Activated CD4-positive, alpha-beta T cell treated with anti-CD3 and anti-CD28 coated beads, Interleukin-2, amount 50 U/mL, for 16 hours (primary cell): ENCODE results near the gene MED31.
"Not testable (repeated sequence)": the region's sequence is repeated elsewhere in the genome, so short reads cannot be mapped to it uniquely, and the experiment has no call there.

Experiments
- DNase-seq: peaks from one replicate; pipeline ENCODE4 v3.0.0-alpha.2; 2020

Gene MED31

GRCh38 chr17:6651354-6651918 lies at the start of gene MED31, which contains the start of gene C17orf100:
TSS of gene MED31 (minus strand) at chr17:6651605. CDS start at chr17:6651528, 77 bp downstream.
TSS of gene C17orf100 (plus strand) at chr17:6651762. CDS start at chr17:6651914, 152 bp downstream.
- DNase-seq: peak; percentile 97

- no peak for DNase-seq
Measured at GRCh38 chr17:6700948-6701307, 49.5 kb upstream of the MED31 start.

- no peak for DNase-seq
Measured at GRCh38 chr17:6699997-6700947, 48.9 kb upstream of the MED31 start.

- no peak for DNase-seq
Measured at GRCh38 chr17:6698004-6698403, 46.6 kb upstream of the MED31 start.

GRCh38 chr17:6696906-6697305 lies 45.5 kb upstream of the MED31 start:
- no peak for DNase-seq

- DNase-seq: no peak
Measured at GRCh38 chr17:6695565-6695964, 44.2 kb upstream of the MED31 start.

DNA sequence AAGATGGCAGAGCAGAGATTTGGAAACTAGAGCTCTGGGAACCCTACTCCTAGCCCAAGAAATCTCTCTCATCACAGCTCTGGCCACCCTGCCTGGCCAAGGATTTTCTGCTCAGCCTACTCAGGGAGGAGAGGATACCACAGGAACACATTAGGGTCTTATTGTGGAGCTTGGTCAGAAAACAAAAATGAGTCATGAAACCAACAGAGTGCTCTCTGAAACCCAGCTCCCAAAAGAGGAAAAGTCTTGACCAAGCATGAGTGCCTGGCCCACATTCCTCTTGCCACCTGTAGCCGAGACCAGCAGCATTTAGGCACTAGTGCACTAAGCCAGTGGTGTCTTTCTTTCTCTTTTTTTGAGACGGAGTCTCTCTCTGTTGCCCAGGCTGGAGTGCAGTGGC lies 43.6 kb upstream of the MED31 start:
- DNase-seq: no peak

GRCh38 chr17:6691958-6692357 lies 40.6 kb upstream of the MED31 start:
- DNase-seq: not testable (repeated sequence)

DNA sequence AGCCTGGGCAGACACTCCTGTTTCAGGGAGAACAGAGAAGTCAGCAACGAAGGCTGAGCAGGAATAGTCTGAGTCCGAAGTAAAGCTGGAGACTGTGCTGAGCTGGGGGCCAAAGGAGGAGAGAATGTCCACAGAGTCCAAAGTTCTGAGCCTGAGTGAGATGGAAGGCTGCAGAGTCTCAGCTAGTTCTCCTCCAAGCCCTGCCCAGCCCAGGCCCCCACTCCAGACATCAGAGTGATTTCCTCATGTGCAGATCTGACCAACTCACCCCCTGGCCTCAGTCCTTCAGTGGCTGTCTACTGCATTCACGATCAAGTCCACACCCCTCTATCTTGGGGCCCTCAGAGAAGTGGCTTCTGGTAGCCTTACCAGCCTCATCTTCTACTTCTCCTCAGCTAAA lies 40.1 kb upstream of the MED31 start:
- DNase-seq: no peak

GRCh38 chr17:6690641-6691040 lies 39.2 kb upstream of the MED31 start:
- DNase-seq: no peak

DNA sequence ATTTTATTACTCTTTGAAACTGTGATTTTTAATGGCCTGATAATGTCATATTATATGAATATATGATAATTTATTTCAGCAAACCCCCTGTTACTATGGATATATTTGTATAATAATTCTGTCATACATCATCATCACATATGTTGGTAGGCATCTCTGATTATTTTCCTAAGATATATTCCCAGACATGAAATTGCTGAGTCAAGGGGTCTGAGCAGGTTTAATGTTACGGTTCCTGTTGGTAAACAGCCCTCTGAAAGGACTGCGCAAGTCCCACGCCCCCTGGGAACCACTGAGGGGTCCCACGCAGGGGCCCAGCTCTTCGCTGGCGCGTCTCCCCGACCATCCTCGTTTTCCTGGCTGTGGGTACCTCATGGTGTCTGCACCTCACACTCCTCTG lies 37.5 kb upstream of the MED31 start:
- no peak for DNase-seq

DNA sequence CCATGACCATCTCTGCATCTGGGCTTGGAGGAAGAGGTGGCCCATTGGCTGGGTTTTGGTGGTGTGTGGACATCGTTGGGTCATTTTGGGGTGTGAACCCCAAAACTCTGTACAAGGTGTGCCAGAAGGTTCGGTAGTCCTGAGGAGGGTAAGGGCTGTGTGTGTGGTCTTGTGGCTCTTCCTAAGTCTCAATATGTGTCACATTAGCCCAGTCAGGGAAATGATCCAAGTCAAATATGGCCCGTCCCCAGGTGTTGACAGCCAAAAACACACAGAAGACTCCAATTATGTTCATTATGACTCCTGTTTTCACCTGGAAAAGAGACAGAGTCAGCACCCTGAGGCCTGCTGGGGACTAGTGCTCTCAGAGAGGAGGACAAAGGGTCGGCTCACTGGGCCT lies 34.6 kb upstream of the MED31 start:
- no peak for DNase-seq

GRCh38 chr17:6684881-6685767 lies 33.7 kb upstream of the MED31 start:
- no peak for DNase-seq

DNA sequence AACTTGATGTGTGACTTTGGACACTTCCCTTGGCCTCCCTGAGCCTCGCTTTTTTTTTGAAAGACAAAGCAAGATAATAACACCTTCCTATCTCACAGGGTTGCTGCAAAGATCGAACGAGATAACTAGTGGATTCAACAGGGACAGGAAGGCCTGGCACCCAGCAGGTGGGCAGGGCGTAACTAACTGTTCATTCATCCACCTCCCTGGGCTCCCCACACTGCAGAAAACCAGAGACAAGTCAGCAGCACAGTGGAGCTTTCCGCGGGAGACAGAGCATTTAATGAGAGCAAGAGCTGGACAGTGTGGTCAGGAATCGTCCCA lies 33.0 kb upstream of the MED31 start:
- DNase-seq: no peak

GRCh38 chr17:6683730-6684459 lies 32.5 kb upstream of the MED31 start:
- no peak for DNase-seq

- DNase-seq: no peak
Measured at GRCh38 chr17:6683081-6683684, 31.8 kb upstream of the MED31 start.

DNA sequence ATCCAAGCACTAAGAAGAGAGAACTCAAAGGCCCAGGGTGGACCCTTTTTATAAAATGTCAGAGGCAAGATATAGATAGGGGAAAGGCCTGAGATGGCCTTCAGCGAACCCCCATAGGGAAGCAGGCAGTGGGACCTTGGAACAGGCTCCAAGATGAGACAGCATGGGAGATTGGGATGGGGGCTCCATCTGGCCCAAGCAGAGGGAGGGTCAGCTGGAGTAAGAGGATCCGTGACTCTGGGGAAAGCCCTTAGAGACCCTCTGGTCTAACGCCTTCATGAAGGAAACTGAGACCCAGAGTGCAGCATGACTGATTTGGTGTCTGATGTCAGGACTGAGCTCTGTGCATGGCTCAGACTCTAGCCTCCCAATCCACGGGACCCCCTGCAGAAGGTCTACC lies 30.9 kb upstream of the MED31 start:
- no peak for DNase-seq

- no peak for DNase-seq
Measured at GRCh38 chr17:6681671-6682070, 30.3 kb upstream of the MED31 start.

GRCh38 chr17:6681176-6681575 lies 29.8 kb upstream of the MED31 start:
- DNase-seq: no peak

DNA sequence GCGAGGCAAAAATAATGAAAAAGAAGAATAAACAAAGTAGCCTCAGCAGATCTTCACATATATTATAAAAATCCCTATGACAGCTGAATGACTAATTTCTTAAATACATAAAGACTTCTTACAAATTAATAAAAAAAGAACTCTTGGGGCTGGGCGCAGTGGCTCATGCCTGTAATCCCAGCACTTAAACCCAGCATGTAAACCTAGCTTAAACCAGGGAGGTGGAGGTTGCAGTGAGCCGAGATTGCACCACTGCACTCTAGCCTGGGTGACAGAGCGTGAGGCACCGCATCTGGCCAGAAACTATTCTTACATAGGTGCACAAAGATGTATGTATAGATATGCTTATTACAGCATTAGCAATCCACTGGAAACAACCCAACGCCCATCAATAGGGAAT lies 27.8 kb upstream of the MED31 start:
- no peak for DNase-seq

GRCh38 chr17:6677946-6678345 lies 26.5 kb upstream of the MED31 start:
- DNase-seq: no peak

- peak; percentile 31 for DNase-seq
Measured at GRCh38 chr17:6677158-6677831, 25.9 kb upstream of the MED31 start.
